ENCODE results near the gene FLRT3.

Gene FLRT3

GRCh38 chr20:14313341-14314020 lies 23.9 kb downstream of the FLRT3 start:
- no peak for DNase-seq

DNA sequence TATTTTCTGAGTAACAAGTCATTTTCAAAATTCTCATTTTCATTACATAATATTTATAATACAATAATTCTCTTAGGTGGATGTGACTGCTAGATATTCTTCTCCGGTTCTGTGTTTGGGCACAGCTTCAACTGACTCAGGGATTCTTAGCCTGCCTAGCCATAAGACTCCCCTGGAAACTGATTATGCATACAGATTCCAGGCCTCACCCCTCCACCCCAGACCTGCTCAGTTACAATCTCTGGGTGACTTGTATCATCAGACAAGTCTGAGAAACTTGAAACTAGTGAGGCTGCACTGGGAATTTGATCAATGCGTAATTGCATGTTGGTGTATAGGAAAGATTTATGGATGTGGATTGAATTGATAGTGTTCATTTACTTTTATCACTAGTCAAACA lies 25.4 kb downstream of the FLRT3 start:
- DNase-seq, result no peak

DNA sequence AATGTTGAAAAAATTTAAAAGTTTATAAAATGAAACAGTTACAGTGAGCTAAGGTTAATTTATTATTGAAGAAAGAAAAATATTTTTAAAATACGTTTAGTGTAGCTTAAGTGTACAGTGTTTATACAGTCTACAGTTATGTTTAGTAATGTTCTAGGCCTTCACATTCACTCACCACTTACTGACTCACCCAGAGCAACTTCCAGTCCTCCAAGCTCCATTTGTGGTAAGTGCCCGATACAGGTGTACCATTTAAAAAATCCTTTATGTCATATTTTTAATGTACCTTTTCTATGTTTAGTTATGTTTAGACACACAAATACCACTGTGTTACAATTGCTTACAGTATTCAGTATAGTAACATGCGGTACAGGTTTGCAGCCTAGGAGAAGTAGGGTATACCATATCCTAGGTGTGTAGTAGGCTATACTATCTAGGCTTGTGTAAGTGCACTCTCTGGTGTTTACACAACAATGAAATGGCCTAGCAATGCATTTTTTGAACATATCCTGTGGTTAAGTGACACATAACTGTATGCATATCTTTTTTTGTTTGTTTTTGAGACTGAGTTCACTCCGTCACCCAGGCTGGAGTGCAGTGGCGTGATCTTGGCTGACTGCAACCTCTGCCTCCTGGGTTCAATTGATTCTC lies 26.3 kb downstream of the FLRT3 start:
- no peak for DNase-seq

- no peak for DNase-seq
These were observed 29.5 kb downstream of the FLRT3 start for GRCh38 chr20:14307956-14308355.

DNA sequence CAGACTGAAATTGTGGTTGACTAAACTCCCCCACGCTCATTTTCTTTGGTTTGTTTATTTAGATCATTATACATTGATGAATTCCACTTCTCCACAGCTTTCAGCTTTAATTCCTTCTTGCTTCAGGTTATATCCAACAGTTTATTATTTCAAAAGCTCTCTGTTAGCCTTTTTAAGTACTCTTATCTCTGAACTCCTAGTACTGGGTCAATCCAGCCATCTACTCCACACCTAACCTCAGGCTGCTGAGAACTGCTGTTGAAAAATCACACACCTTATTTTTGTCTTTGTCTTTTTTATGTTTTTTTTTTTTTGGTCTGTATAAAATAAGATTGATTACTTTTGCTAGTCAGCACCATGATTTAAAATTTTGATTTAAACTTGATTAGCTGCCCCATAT lies 32.9 kb downstream of the FLRT3 start:
- DNase-seq, result no peak

- no peak for DNase-seq
These were observed 33.8 kb downstream of the FLRT3 start for GRCh38 chr20:14303651-14304050.

DNA sequence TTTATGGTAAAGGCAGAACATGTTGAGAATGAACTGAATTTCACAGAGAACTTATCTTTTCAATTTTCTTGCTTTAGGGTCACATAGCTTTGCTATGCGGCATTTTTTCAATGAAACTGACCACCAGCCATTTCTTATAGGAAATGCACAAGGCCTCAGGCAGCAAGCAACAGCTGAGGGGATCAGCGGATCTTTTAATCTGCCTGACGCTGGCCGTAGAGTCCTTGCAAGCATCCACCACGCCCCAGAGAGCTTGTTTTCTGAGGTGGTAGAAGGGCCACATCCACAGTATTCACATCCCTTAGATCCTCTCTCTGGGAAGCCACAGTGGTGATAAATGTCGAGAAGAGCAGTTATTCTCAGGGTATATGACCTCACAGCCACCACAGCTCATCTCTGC lies 34.3 kb downstream of the FLRT3 start:
- DNase-seq, result no peak

- no peak for DNase-seq
These were observed 37.6 kb downstream of the FLRT3 start for GRCh38 chr20:14299831-14300230.

- DNase-seq, result no peak
These were observed 41.6 kb downstream of the FLRT3 start for GRCh38 chr20:14295770-14296309.

DNA sequence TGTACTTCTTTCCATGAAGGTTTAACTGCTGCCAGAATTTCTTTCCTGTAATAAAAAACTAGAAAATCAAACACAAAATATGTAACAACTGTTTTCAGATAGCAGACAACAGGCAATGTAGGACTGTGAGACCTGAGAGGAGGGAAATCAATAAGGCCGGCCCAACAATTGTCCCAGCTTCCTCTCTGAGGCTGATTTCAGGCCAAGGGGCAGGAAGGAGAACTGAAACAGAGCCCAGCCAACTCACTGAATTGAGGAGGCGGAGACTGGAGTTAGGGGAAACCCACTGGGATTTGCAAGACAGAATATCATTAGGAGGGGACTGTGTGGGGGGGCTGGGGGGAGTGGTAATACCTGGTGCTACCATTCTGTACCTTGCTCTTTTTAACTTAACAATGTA lies 42.2 kb downstream of the FLRT3 start:
- DNase-seq, result no peak

DNA sequence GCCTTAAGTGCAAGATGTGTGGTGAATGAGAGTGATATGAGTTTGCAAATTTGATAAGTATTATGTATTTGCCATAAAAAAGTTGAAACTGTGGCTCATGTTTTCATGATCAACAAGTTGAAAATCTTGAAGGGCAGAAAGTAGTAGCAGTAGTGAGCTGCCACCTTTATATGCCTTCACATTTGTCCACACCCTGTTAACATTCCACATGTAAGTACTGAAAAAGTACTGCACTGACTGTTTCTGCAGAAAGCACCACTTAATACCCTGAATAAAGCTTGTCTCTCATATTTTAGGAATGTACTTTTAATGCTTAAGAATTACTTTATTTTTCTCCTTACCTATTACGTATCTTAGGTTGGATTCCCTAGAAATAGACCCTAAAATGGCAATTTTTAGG lies 45.9 kb downstream of the FLRT3 start:
- no peak for DNase-seq

DNA sequence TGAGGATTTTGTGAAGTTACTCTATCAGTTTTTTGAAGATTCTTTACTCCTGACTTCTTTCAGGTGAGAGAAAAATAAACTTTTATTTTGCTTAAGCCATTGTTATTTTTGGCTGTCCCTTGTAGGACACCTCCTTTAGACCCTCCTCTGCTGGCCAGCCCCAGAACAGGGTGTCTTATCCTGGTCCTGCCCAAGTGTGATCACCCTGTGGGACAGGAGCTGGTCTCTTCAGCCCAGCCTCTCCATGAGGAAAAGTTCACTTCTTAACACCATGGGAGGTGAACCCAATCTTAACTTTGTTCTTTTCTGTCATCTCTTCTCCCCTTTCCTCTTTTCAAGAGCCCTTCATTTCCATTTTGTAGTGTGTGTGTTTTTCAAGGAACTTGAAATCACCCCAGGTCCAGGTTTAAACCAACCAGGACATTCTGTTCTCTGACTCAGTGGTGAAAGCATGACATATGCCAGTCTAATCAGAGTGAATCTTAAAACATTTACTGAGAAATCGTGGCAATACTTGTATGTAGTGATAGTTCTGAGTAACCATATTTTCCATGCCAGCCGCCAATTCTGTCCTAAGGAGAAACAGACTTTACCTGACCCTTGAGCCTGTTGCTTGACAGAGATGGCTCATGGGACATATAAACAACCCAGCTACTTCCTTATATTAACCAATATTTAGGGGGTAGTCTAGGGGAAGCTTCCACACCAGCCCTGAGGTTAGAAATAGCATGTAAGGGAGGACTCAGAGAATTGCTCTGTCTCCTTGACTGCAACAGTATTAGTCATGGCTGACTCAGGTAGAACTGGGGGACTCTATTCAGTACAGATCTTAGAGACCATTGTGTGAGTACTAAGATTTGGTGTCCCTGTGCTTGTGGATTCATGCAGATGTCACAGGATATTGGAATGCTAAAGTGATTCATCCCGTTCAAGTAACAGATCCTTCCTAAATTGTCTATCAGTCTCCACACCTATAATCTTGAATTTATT lies 48.8 kb downstream of the FLRT3 start:
- DNase-seq, result no peak

GRCh38 chr20:14284443-14284842 lies 53.0 kb downstream of the FLRT3 start:
- no peak for DNase-seq

GRCh38 chr20:14282140-14282539 lies 55.3 kb downstream of the FLRT3 start:
- no peak for DNase-seq

Data from activated CD4-positive, alpha-beta T cell treated with anti-CD3 and anti-CD28 coated beads, Interleukin-2, amount 50 U/mL, for 1 hour (primary cell).